ENCODE measurements around the gene CROCC.

- TF ChIP-seq CTCF (IDR thresholded peaks at IDR 0.05) (no peak), POLR2AphosphoS5 (IDR thresholded peaks at IDR 0.05; ENCODE audit: insufficient read depth in 1 of 2, low read depth in 1 of 2) (no peak)
These were observed 3.4 kb upstream of the CROCC start for GRCh38 chr1:16918371-16918770.
